Colonic mucosa (tissue), 4 donors: ENCODE data around the gene BNIP5. TPM values are rescaled to one million over a fixed set of nuclear protein-coding genes. Genes with fewer than 3 reads are reported as not detected.

Experiments used
- DNase-seq: peaks from one replicate; pipeline ENCODE4 v3.0.0-alpha.2; 2020
- H3K27ac ChIP-seq: fragments of 200-600 bp; one replicate; pipeline ENCODE4 v1.8.0; 2021
- H3K27me3 ChIP-seq: fragments of 200-600 bp; one replicate; pipeline ENCODE4 v1.8.0; 2021
- H3K36me3 ChIP-seq: fragments of 200-600 bp; one replicate; pipeline ENCODE4 v1.8.0; 2021
- H3K4me1 ChIP-seq: fragments of 200-600 bp; one replicate; pipeline ENCODE4 v1.8.0; 2021; ENCODE audit warnings: mild to moderate bottlenecking
- H3K4me3 ChIP-seq: fragments of 200-600 bp; one replicate; pipeline ENCODE4 v1.8.0; 2021
- H3K9ac ChIP-seq, 2 donors: one replicate each; pipeline ENCODE4 v1.7.0; 2013; ENCODE audit warnings: control low read depth in 2 of 2, low read depth in 2 of 2, low read length in 2 of 2
- H3K9me3 ChIP-seq: fragments of 200-600 bp; one replicate; pipeline ENCODE4 v1.8.0; 2021
- CTCF ChIP-seq: fragments of 200-600 bp; IDR thresholded peaks from one replicate; pipeline ENCODE4 v1.8.0; 2022; ENCODE audit warnings: antibody characterized with exemption, mild to moderate bottlenecking
- intact Hi-C: fragments of 100-400 bp; cut with DNase I; formaldehyde crosslinking; loops from one replicate; pipeline ENCODE4 v1.14.1; 2022
- total RNA-seq, 2 donors: library from RNA; stranded (reverse); fragmentation: NEBNext Ultra II Directional in 1 of 2; extraction: Animal tissue kit (Norgen Biotek cat#: 25700) in 1 of 2; gene quantifications; one replicate each; pipeline ENCODE4 v1.2.1, GENCODE V29; 2021
- donor health status: healthy.
- donor health status: DM: no; HTN: no; CAD: no.
- donor health status: DM: no; HTN: no; CAD: no.

Gene BNIP5
- total RNA-seq, 2 donors from 2014 or later: 4.7 to 7.8 TPM

DNA sequence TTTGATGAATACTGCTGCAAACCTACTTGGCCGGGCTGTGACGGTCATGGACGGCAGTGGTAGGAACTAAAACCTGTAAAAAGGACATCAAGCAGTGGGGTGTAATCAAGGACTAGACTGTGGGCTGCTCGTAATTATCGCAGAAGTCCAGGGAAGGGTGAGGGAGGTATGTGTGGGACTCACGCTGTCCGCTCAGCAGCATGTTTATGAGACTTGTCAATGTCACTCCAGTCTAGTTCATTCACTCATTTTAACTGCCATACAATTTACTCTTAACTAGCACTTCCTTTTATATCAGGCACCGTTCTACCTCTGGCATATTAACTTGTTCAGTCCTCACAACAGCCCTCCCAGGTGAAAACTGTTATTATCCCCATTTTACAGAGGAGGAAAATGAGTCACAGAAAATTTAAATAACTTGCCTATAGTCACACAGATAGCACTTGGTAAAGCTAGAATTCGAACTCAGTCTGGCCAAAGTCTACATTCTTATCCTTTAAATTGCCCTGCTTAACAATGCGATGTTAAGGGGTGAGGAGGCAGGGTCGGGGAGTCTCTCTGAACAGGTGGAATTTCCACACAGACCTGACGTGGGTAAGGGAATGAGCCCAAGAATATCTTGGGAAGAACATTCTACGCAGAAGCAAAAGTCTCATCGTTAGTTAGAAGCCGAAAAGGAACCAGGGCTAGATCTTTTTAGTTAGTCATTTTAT lies 62.7 kb downstream of the BNIP5 start:
- no peak overlapping the region for H3K4me3 ChIP-seq
- intact Hi-C loops: no loop called here
- no peak overlapping the region for H3K27ac ChIP-seq
- no peak for DNase-seq
- no peaks in the 10 kb centered on the region for H3K27me3 ChIP-seq
- no peak overlapping the region for H3K9ac ChIP-seq
- H3K9me3 ChIP-seq: no peaks in the 10 kb centered on the region
- no peaks in the 10 kb centered on the region for H3K36me3 ChIP-seq
- no peak for TF ChIP-seq CTCF
- H3K4me1 ChIP-seq: no peaks in the 10 kb centered on the region

DNA sequence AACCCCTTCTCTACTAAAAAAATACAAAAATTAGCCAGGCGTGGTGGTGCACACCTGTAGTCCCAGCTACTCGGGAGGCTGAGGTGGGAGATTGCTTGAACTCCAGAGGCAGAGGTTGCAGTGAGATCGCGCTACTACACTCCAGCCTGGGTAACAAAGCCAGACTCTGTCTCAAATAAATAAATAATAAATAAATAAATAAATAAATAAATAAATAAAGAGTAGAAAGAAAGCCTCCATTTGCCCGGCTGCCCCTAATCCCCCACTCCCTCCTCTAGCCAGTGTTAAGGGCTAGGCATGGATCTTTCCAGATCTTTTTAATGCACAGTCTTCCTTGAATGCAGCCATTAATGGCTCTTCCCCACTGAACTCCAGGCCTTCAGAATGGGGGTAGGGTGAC lies 63.6 kb downstream of the BNIP5 start:
- no peaks in the 10 kb centered on the region for H3K27me3 ChIP-seq
- intact Hi-C loops: no loop called here
- H3K4me1 ChIP-seq: no peaks in the 10 kb centered on the region
- no peaks in the 10 kb centered on the region for H3K36me3 ChIP-seq
- DNase-seq: no peak
- no peak for TF ChIP-seq CTCF
- H3K27ac ChIP-seq: no peak overlapping the region
- H3K9ac ChIP-seq: no peak overlapping the region
- H3K4me3 ChIP-seq: no peak overlapping the region
- no peaks in the 10 kb centered on the region for H3K9me3 ChIP-seq

- no peak overlapping the region for H3K27ac ChIP-seq
- H3K4me1 ChIP-seq: no peaks in the 10 kb centered on the region
- intact Hi-C loops: no loop called here
- no peak overlapping the region for H3K4me3 ChIP-seq
- H3K9me3 ChIP-seq: no peaks in the 10 kb centered on the region
- no peaks in the 10 kb centered on the region for H3K27me3 ChIP-seq
- no peaks in the 10 kb centered on the region for H3K36me3 ChIP-seq
- TF ChIP-seq CTCF: no peak
- DNase-seq: no peak
- no peak overlapping the region for H3K9ac ChIP-seq
These were observed 64.5 kb downstream of the BNIP5 start for GRCh38 chr6:36272234-36272633.

DNA sequence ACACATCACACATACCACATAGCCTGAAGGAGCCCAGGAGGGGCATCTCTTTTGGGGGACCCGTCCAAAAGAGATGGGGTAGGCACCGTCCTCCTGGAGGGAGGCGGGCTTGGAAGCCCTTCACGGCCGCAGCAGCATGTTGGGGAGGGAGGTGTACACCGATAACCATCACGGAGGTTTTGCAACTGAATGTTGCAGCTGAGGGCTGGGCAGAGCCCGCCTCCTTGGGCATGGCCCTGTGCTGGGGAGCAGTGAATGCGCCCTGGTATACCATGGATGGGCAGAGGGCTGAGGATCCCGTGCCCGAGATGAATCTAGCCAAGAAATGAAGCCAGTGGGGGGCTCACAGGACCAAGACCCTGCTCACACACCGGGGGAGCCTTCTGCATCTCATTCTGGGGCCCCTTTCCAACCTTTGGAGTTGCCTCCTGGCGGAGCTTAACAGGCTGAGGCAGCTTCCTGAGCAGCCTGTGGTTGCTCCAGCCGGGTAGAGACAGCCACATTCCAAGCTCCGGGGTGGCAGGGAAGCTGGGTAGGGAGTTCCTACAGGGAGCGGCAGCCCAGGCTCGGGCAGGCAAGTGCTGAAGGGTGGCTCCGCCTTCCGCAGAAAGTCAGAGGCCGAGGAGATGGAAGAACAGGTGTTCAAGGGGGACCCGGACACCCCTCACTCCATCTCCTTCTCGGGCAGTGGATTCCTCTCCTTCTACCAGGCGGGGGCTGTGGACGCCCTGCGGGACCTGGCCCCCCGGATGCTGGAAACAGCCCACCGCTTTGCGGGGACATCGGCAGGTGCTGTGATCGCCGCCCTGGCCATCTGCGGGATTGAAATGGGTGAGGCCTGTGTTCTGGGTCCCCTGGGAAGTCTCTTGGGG lies 66.6 kb downstream of the BNIP5 start, which contains the start of gene PNPLA1:
PNPLA1 (plus strand) TSS at position 227 of the 872 bp plus-strand sequence; CDS start at position 627, 400 bp downstream.
- no peak for TF ChIP-seq CTCF
- Histone ChIP-seq H3K27ac (no peak within 1 kb of the TSS), H3K27me3 (no peaks in the 10 kb centered on the region), H3K9me3 (no peaks in the 10 kb centered on the region), H3K36me3 (no peaks in the 10 kb centered on the region), H3K4me3 (no peak within 1 kb of the TSS), H3K9ac (no peak within 1 kb of the TSS), H3K4me1 (no peaks in the 10 kb centered on the region)
- intact Hi-C loops: no loop called here
- DNase-seq: no peak

DNA sequence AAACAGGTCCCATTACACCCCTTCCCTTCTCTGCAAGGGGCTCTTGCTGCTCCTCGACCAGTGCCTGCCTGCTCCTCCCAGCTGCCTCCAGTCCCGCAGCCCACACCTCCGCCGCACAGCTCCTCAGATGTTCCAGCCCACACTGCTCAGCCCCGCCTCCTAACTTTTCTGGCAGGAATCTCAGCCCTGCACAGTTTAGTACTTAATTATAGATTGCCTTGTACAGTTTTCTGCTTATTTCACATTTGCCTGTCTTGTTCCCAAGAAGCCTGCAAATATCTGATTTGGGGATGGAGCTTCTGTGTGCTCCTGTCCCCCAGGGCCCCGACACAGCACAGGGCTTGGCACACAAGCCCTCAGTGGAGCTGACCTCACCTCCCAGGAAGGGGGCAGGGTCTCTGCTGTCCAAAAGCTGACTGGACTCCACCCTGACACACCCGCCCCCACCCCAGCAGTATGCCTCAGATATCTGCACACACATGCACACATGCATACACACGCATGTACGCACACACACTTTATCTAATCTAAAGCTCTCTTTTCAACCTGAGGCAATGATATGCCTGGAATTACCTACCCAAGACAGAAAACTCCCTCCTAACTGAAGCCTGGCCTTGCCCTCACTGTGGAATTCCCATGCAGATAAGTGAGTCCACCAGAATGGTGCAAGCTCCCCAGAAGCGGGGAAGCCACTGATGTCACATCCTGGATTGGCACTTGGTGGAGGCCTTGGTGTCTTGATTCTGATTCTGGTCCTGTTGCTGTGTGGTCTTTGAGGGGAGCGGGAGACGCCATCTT lies 68.0 kb downstream of the BNIP5 start:
- H3K4me1 ChIP-seq: no peaks in the 10 kb centered on the region
- TF ChIP-seq CTCF: no peak
- H3K27ac ChIP-seq: no peak overlapping the region
- no peaks in the 10 kb centered on the region for H3K27me3 ChIP-seq
- no peak for DNase-seq
- H3K4me3 ChIP-seq: no peak overlapping the region
- intact Hi-C loops: no loop called here
- H3K36me3 ChIP-seq: no peaks in the 10 kb centered on the region
- H3K9me3 ChIP-seq: no peaks in the 10 kb centered on the region
- H3K9ac ChIP-seq: no peak overlapping the region
